T-helper 17 cell (primary cell): Measurements from ENCODE around the gene TMEM244. TPM values are rescaled to one million over a fixed set of nuclear protein-coding genes. Genes with fewer than 3 reads are reported as not detected.

Experiments used
- ATAC-seq: fragments of 150-1000 bp; cut with Tn5 transposase; 2 replicates; pipeline ENCODE4 v1.10.0; 2021; ENCODE audit warnings: mild to moderate bottlenecking, moderate library complexity
- DNase-seq, 3 donors: peaks; one replicate each; pipeline versions ENCODE4 v3.0.0 to v3.0.0-alpha.2; 2020 to 2021
- H3K9me3 ChIP-seq: one replicate; pipeline ENCODE4 v1.7.0; 2013; ENCODE audit warnings: low read length, mild to moderate bottlenecking; ENCODE audit not compliant: control insufficient read depth, poor library complexity, severe bottlenecking
- H3K27ac Mint-ChIP-seq: one replicate; pipeline ENCODE4 v1.8.0; 2022; ENCODE audit warnings: mild to moderate bottlenecking, moderate library complexity, mixed read lengths
- H3K27me3 Mint-ChIP-seq: one replicate; pipeline ENCODE4 v1.8.0; 2022; ENCODE audit warnings: mixed read lengths
- H3K36me3 Mint-ChIP-seq: one replicate; pipeline ENCODE4 v1.8.0; 2022; ENCODE audit warnings: low read depth, mixed read lengths
- H3K4me1 Mint-ChIP-seq: one replicate; pipeline ENCODE4 v1.8.0; 2022; ENCODE audit warnings: mild to moderate bottlenecking, mixed read lengths
- H3K4me3 Mint-ChIP-seq: one replicate; pipeline ENCODE4 v1.8.0; 2022; ENCODE audit warnings: mild to moderate bottlenecking, moderate library complexity, mixed read lengths
- total RNA-seq, 4 donors: library from RNA in 2 of 4; stranded (reverse) in 2 of 4; gene quantifications; one replicate each; pipeline ENCODE4 v1.2.3 and lab custom pipeline; 2022 to 2026

TMEM244 gene
- total RNA-seq (1 to 10 TPM in 1 of 2 donors, not detected in 1; 1.2 TPM), total RNA-seq (lab: John Stamatoyannopoulos, UW) (0.23 to 0.58 reads per million in 2 donors)

GRCh38 chr6:129860908-129861665, at the start of gene TMEM244:
TSS of gene TMEM244 (minus strand) at chr6:129861315. CDS start at chr6:129861188, 127 bp downstream.
- peaks cover 4% of the 10 kb centered on the region for H3K27me3 Mint-ChIP-seq
- no peaks in the 10 kb centered on the region for H3K36me3 Mint-ChIP-seq
- DNase-seq (no peak), ATAC-seq (peak; percentile 80)
- peak within 1 kb of the TSS; percentile 83 for H3K4me3 Mint-ChIP-seq
- H3K9me3 ChIP-seq: no peaks in the 10 kb centered on the region
- peaks cover 12% of the 10 kb centered on the region for H3K4me1 Mint-ChIP-seq
- peak within 1 kb of the TSS; percentile 81 for H3K27ac Mint-ChIP-seq

DNA sequence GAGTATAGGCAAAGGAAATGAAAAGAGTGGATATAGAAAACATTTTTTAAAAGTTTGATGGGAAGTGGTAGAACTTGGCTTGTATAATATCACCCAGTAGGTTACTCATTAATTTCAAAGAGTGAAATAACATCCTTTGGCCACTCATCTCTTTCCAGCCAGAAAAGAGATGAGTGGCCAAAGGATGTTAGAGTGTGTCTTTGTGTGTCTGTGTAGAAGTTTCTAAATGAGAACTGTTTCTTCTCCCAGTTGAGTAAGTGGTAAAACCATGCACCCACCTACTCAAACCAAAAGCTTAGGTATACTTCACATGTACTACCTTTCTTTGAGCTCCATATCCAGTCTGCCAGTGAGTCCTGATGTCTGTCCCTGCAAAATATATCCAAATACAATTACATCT, 47.7 kb upstream of the TMEM244 start:
- no peaks in the 10 kb centered on the region for H3K36me3 Mint-ChIP-seq
- H3K27me3 Mint-ChIP-seq: no peaks in the 10 kb centered on the region
- H3K4me1 Mint-ChIP-seq: peaks cover 6% of the 10 kb centered on the region
- ATAC-seq (no peak), DNase-seq (no peak)
- no peak overlapping the region for H3K4me3 Mint-ChIP-seq
- no peak overlapping the region for H3K27ac Mint-ChIP-seq
- no peaks in the 10 kb centered on the region for H3K9me3 ChIP-seq

DNA sequence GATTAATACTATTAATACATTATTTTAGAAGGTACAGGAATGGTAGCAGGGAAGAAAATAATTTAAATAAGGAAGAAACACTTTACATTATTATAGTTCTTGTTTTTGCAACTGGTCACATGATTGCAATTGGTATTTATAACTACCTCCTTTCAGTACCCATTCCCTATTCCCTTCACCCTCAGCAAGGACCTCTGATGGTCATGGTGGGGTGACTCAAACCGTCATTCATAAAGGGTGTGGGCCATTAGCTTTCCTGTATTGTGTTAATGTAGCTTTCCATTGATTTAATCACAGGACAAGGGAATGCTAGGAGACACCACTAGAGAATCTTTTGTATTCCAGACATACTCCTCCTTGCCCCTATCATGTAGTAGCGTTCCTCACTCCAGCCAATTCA, 47.2 kb upstream of the TMEM244 start:
- Mint-ChIP-seq H3K4me1 (peaks cover 6% of the 10 kb centered on the region), H3K36me3 (no peaks in the 10 kb centered on the region), H3K4me3 (no peak overlapping the region), H3K27ac (no peak overlapping the region), H3K27me3 (no peaks in the 10 kb centered on the region)
- H3K9me3 ChIP-seq: no peaks in the 10 kb centered on the region
- DNase-seq (no peak), ATAC-seq (no peak)

GRCh38 chr6:129906515-129907077, 45.5 kb upstream of the TMEM244 start:
- H3K9me3 ChIP-seq: no peaks in the 10 kb centered on the region
- peak overlapping the region; percentile 19 for H3K4me3 Mint-ChIP-seq

DNA sequence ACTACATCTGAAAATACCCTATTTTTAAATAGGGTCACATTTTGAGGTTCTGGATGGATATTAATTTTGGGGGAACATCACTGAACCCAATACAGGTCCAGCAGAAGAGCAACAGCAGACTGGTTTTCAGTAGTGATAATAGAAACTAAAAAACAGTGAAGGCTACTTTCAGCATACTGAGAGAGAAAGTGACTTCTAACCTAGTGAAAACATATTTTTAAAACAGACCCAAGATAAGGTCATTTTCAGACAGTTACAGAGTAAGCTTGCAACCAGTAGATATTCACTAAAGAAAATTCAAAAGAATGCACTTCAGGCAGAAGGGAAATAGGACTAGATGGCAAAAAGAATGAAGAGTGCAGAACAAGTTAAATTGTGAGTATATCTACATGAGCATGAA, 42.0 kb upstream of the TMEM244 start:
- Mint-ChIP-seq H3K36me3 (no peaks in the 10 kb centered on the region), H3K4me1 (peaks cover 6% of the 10 kb centered on the region), H3K4me3 (no peak overlapping the region), H3K27me3 (peaks cover 6% of the 10 kb centered on the region), H3K27ac (no peak overlapping the region)
- ATAC-seq (no peak), DNase-seq (no peak)
- no peaks in the 10 kb centered on the region for H3K9me3 ChIP-seq

More at GRCh38 chr6:129906515-129907077, 45.5 kb upstream of the TMEM244 start:
- H3K36me3 Mint-ChIP-seq: no peaks in the 10 kb centered on the region
- no peak for ATAC-seq
- no peak for DNase-seq
- H3K4me1 Mint-ChIP-seq: peaks cover 6% of the 10 kb centered on the region
- peaks cover 6% of the 10 kb centered on the region for H3K27me3 Mint-ChIP-seq
- H3K27ac Mint-ChIP-seq: peak overlapping the region; percentile 21

GRCh38 chr6:129902681-129903080, 41.6 kb upstream of the TMEM244 start:
- H3K27ac Mint-ChIP-seq: no peak overlapping the region
- no peak for ATAC-seq
- H3K36me3 Mint-ChIP-seq: no peaks in the 10 kb centered on the region
- peaks cover 7% of the 10 kb centered on the region for H3K27me3 Mint-ChIP-seq
- H3K4me3 Mint-ChIP-seq: no peak overlapping the region
- DNase-seq: no peak
- no peaks in the 10 kb centered on the region for H3K9me3 ChIP-seq
- peaks cover 6% of the 10 kb centered on the region for H3K4me1 Mint-ChIP-seq

DNA sequence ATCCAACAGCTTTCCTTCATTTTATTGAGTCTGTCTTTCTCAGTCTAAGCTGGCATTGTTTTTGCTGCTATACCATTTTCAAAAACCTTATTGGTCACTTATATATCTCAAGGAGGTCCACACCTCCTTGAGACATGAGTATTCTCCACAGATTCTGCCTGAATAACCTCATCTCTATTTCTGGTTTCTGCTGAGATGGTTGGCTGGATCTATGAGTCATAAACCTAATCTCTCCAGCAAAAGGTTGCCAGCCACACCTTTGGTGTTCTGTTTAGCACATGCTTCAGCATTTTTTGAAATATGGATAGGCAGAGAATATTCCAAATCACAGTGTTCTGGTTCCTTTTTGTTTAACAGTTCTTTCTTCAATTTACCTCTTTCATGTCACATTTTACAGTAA, 40.8 kb upstream of the TMEM244 start:
- ATAC-seq (no peak), DNase-seq (no peak)
- Mint-ChIP-seq H3K27ac (no peak overlapping the region), H3K4me3 (no peak overlapping the region), H3K27me3 (peaks cover 12% of the 10 kb centered on the region), H3K4me1 (peaks cover 3% of the 10 kb centered on the region), H3K36me3 (no peaks in the 10 kb centered on the region)
- no peaks in the 10 kb centered on the region for H3K9me3 ChIP-seq

DNA sequence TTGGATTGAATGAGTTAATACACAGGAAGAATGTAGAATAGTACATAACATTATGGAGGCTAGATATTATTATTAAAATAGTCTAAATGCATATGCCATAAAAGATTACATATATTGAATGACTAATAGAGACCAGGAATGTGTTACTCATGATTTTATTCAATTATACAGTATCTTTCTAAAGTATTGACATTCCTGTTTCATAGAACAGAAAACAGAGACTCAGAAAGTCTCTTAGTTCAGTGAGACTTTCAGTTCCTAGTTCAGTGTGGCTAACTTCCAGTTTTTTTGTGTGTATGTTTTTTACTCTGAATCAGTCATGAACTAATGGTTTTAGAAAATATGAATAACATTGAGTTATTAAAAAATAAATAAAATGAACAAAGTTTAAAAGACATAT, 34.6 kb upstream of the TMEM244 start:
- no peaks in the 10 kb centered on the region for H3K9me3 ChIP-seq
- Mint-ChIP-seq H3K27me3 (peaks cover 6% of the 10 kb centered on the region), H3K27ac (no peak overlapping the region), H3K4me3 (no peak overlapping the region), H3K4me1 (no peaks in the 10 kb centered on the region), H3K36me3 (no peaks in the 10 kb centered on the region)
- no peak for ATAC-seq
- no peak for DNase-seq

DNA sequence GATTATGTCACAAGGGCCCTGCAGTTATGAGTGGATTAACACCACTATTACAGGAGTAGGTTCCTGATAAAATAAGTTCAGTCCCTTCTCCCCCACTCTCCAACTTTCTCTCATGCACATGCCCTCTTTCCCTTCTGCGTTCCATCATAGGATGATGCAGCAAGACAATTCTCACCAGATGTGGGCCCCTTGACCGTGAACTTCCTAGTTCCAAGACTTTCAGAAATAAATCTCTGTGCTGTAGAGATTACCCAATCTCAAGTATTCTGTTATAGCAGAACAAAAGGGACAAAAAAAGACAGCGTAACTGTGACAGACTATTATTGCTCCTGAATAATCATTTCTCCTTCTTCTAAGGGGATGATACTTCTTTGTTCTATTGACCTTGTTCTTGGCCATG, 33.8 kb upstream of the TMEM244 start:
- Mint-ChIP-seq H3K4me1 (peaks cover 5% of the 10 kb centered on the region), H3K36me3 (no peaks in the 10 kb centered on the region), H3K4me3 (no peak overlapping the region), H3K27ac (no peak overlapping the region), H3K27me3 (peaks cover 6% of the 10 kb centered on the region)
- no peaks in the 10 kb centered on the region for H3K9me3 ChIP-seq
- ATAC-seq: no peak
- DNase-seq: no peak

- DNase-seq (no peak), ATAC-seq (peak; percentile 37)
Observed at GRCh38 chr6:129893640-129894039, 32.5 kb upstream of the TMEM244 start.

GRCh38 chr6:129890701-129891100, 29.6 kb upstream of the TMEM244 start:
- H3K36me3 Mint-ChIP-seq: peaks cover 2% of the 10 kb centered on the region
- DNase-seq (no peak), ATAC-seq (no peak)
- H3K4me1 Mint-ChIP-seq: peaks cover 5% of the 10 kb centered on the region
- H3K4me3 Mint-ChIP-seq: no peak overlapping the region
- no peaks in the 10 kb centered on the region for H3K27me3 Mint-ChIP-seq
- peak overlapping the region; percentile 51 for H3K27ac Mint-ChIP-seq
- H3K9me3 ChIP-seq: no peaks in the 10 kb centered on the region

More at GRCh38 chr6:129893640-129894039, 32.5 kb upstream of the TMEM244 start:
- H3K9me3 ChIP-seq: no peaks in the 10 kb centered on the region
- Mint-ChIP-seq H3K27ac (no peak overlapping the region), H3K4me1 (peaks cover 5% of the 10 kb centered on the region), H3K36me3 (no peaks in the 10 kb centered on the region), H3K27me3 (peaks cover 6% of the 10 kb centered on the region), H3K4me3 (no peak overlapping the region)

DNA sequence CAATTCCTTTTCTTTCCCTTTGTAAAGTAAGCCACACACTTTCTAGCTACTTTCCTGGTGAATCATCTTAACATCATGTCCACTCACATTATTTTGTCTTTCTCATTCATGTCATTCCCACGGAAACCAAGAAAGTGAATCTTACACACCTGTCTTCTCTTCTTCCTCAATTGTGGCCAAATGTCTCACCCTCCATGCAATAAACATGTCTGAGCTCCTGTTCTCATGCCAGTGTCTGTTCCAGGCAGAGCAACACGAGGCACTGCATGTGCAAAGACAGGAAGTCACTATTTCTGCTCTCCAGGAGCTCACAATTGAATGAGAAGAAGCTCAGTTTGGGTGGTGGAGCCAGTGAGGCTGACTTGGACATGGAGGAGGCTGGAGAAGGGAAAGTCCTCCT, 29.0 kb upstream of the TMEM244 start:
- Mint-ChIP-seq H3K27me3 (no peaks in the 10 kb centered on the region), H3K27ac (peak overlapping the region; percentile 51), H3K4me3 (no peak overlapping the region), H3K36me3 (peaks cover 2% of the 10 kb centered on the region), H3K4me1 (peaks cover 5% of the 10 kb centered on the region)
- ATAC-seq: no peak
- no peaks in the 10 kb centered on the region for H3K9me3 ChIP-seq
- DNase-seq: no peak

DNA sequence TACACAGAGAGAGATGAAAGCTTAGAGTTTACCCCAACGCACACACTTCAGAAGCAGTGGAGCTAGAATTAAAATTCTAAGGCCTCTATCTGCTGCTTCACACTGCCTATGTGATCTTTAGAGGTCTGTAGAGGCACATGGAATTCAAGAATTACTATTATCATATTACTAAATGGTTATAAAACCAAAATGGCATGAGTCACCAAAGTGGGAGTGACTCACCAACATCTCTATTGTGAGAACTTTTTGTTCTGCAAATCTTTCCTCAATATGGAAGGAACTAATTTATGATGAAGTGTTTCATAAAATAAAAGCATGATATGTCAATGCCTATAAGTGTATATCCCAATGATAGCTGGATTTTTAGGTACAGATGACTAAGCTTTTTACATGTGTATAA, 28.5 kb upstream of the TMEM244 start:
- H3K36me3 Mint-ChIP-seq: peaks cover 2% of the 10 kb centered on the region
- ATAC-seq: no peak
- no peak overlapping the region for H3K27ac Mint-ChIP-seq
- H3K27me3 Mint-ChIP-seq: no peaks in the 10 kb centered on the region
- peaks cover 5% of the 10 kb centered on the region for H3K4me1 Mint-ChIP-seq
- H3K9me3 ChIP-seq: no peaks in the 10 kb centered on the region
- DNase-seq: no peak
- no peak overlapping the region for H3K4me3 Mint-ChIP-seq
